ENCODE data around the gene USP31.
A peak's percentile ranks its signal among the peaks of the same experiment; 100 is the strongest.

USP31 gene

GRCh38 chr16:23149267-23149992, at the start of gene USP31:
USP31 (minus strand) TSS chr16:23149452; CDS start chr16:23149270, 182 bp downstream.
- DNase-seq = peak; percentile 86

GRCh38 chr16:23196539-23196938, 47.3 kb upstream of the USP31 start:
- no peak for DNase-seq

GRCh38 chr16:23195366-23195978, 46.2 kb upstream of the USP31 start:
- no peak for DNase-seq

- DNase-seq = no peak
Observed at GRCh38 chr16:23194497-23195221, 45.4 kb upstream of the USP31 start.

GRCh38 chr16:23188911-23189310, 39.7 kb upstream of the USP31 start:
- no peak for DNase-seq

GRCh38 chr16:23187341-23187740, 38.1 kb upstream of the USP31 start:
- DNase-seq = no peak

GRCh38 chr16:23186171-23186570, 36.9 kb upstream of the USP31 start:
- DNase-seq = no peak

- no peak for DNase-seq
Observed at GRCh38 chr16:23185656-23186055, 36.4 kb upstream of the USP31 start.

GRCh38 chr16:23183543-23183862, 34.3 kb upstream of the USP31 start:
- DNase-seq = no peak

GRCh38 chr16:23182679-23183542, 33.7 kb upstream of the USP31 start, which contains the start of gene SCNN1G:
SCNN1G (plus strand) TSS chr16:23182745; CDS start chr16:23186272, 3,527 bp downstream.
- no peak for DNase-seq

- DNase-seq = peak; percentile 46
Observed at GRCh38 chr16:23182206-23182678, 33.0 kb upstream of the USP31 start.

GRCh38 chr16:23181506-23181905, 32.3 kb upstream of the USP31 start:
- no peak for DNase-seq

- DNase-seq = no peak
Observed at GRCh38 chr16:23175651-23176050, 26.4 kb upstream of the USP31 start.

- no peak for DNase-seq
Observed at GRCh38 chr16:23174622-23175021, 25.4 kb upstream of the USP31 start.

- DNase-seq = no peak
Observed at GRCh38 chr16:23172994-23173393, 23.7 kb upstream of the USP31 start.

GRCh38 chr16:23172583-23172982, 23.3 kb upstream of the USP31 start:
- DNase-seq = no peak

- DNase-seq = no peak
Observed at GRCh38 chr16:23164736-23165135, 15.5 kb upstream of the USP31 start.

GRCh38 chr16:23163921-23164320, 14.7 kb upstream of the USP31 start:
- DNase-seq = no peak

- no peak for DNase-seq
Observed at GRCh38 chr16:23160574-23160973, 11.3 kb upstream of the USP31 start.

GRCh38 chr16:23160082-23160481, 10.8 kb upstream of the USP31 start:
- DNase-seq = no peak

- DNase-seq = no peak
Observed at GRCh38 chr16:23158114-23158513, 8.9 kb upstream of the USP31 start.

- DNase-seq = no peak
Observed at GRCh38 chr16:23156946-23157460, 7.8 kb upstream of the USP31 start.

- no peak for DNase-seq
Observed at GRCh38 chr16:23156110-23156509, 6.9 kb upstream of the USP31 start.
